Ureter (tissue), 1 donor: ENCODE data around the gene RAB31. TPM values are rescaled to one million over a fixed set of nuclear protein-coding genes. Genes with fewer than 3 reads are reported as not detected.

Experiments
- total RNA-seq: library from RNA; stranded (reverse); gene quantifications from one replicate; pipeline ENCODE4 v1.2.4, GENCODE V29; 2023
- donor health status: DM: yes; HTN: yes; CAD: no.

The RAB31 gene
- total RNA-seq, 1 donor from 2014 or later, result 46.0 TPM

Other genes starting within 250 kb of the RAB31 start
- gene RALBP1, start 232.8 kb upstream of the RAB31 start, total RNA-seq, result 117 TPM
- 156 TPM for gene PPP4R1, start 93.7 kb upstream of the RAB31 start, total RNA-seq
- gene TXNDC2, start 177.7 kb downstream of the RAB31 start, total RNA-seq, result 0.21 TPM
- gene VAPA, start 205.7 kb downstream of the RAB31 start, total RNA-seq, result 249 TPM